ENCODE results near the gene MPRIP.

GRCh38 chr17:17237026-17237799 lies 195.0 kb downstream of the MPRIP start, which contains the start of gene FLCN:
- TF ChIP-seq, protein P1, sequence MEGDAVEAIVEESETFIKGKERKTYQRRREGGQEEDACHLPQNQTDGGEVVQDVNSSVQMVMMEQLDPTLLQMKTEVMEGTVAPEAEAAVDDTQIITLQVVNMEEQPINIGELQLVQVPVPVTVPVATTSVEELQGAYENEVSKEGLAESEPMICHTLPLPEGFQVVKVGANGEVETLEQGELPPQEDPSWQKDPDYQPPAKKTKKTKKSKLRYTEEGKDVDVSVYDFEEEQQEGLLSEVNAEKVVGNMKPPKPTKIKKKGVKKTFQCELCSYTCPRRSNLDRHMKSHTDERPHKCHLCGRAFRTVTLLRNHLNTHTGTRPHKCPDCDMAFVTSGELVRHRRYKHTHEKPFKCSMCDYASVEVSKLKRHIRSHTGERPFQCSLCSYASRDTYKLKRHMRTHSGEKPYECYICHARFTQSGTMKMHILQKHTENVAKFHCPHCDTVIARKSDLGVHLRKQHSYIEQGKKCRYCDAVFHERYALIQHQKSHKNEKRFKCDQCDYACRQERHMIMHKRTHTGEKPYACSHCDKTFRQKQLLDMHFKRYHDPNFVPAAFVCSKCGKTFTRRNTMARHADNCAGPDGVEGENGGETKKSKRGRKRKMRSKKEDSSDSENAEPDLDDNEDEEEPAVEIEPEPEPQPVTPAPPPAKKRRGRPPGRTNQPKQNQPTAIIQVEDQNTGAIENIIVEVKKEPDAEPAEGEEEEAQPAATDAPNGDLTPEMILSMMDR (IDR thresholded peaks at IDR 0.05; ENCODE audit: poor library complexity, severe bottlenecking) = peak; percentile 28
- TF ChIP-seq TAF1 (IDR thresholded peaks at IDR 0.05; ENCODE audit: low read depth) = peak; percentile 53
- TF ChIP-seq, protein P2, sequence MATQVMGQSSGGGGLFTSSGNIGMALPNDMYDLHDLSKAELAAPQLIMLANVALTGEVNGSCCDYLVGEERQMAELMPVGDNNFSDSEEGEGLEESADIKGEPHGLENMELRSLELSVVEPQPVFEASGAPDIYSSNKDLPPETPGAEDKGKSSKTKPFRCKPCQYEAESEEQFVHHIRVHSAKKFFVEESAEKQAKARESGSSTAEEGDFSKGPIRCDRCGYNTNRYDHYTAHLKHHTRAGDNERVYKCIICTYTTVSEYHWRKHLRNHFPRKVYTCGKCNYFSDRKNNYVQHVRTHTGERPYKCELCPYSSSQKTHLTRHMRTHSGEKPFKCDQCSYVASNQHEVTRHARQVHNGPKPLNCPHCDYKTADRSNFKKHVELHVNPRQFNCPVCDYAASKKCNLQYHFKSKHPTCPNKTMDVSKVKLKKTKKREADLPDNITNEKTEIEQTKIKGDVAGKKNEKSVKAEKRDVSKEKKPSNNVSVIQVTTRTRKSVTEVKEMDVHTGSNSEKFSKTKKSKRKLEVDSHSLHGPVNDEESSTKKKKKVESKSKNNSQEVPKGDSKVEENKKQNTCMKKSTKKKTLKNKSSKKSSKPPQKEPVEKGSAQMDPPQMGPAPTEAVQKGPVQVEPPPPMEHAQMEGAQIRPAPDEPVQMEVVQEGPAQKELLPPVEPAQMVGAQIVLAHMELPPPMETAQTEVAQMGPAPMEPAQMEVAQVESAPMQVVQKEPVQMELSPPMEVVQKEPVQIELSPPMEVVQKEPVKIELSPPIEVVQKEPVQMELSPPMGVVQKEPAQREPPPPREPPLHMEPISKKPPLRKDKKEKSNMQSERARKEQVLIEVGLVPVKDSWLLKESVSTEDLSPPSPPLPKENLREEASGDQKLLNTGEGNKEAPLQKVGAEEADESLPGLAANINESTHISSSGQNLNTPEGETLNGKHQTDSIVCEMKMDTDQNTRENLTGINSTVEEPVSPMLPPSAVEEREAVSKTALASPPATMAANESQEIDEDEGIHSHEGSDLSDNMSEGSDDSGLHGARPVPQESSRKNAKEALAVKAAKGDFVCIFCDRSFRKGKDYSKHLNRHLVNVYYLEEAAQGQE (IDR thresholded peaks at IDR 0.05; ENCODE audit: borderline replicate concordance) = peak; percentile 55
